ENCODE data around the gene PRAF2.

Gene PRAF2

DNA sequence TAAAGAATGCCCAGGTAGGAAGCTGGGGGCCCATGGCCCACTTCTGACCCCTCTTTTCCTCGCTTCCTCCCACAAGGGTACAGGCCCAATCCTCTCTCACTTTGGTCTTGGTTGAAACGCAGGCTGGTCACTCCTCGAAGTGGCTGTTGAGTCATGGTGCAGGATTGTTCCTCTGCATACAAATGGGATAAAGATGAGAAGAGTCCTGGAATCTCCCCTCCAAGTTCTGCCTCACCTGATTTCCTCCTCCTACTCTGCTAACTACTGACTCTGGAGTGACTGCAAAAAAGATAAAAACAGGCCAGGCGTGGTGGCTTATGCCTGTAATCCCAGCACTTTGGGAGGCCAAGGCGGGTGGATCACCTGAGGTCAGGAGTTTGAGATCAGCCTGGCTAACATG, 4.1 kb upstream of the PRAF2 start:
- TF ChIP-seq CTCF (IDR thresholded peaks at IDR 0.05; ENCODE audit: borderline replicate concordance, insufficient read depth, low read depth, low read length) = no peak
- no peak overlapping the region for H3K4me3 ChIP-seq (ENCODE audit: low read depth, low read length)

DNA sequence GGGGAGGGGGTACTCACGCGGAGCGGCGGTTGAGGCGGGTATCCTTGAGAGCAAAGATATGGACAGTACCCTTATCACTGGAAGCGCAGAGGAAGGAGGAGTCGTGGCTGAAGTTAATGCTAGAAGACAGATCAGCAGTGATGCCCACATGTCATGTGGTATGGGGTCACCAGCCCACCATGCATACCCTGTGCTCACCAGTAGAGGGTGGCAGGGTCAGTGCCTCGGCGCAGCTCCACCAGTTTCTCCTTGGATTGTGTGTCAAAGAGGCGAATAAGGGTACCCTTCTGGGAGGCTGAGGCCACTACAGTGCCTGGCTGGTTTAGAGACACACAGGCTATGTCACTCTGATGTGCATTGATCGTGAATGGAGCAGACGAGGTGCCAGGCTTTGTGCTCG, 1.5 kb upstream of the PRAF2 start:
- H3K4me3 ChIP-seq (ENCODE audit: low read depth, low read length) = no peak overlapping the region
- TF ChIP-seq CTCF (IDR thresholded peaks at IDR 0.05; ENCODE audit: borderline replicate concordance, insufficient read depth, low read depth, low read length) = no peak

GRCh38 chrX:49072712-49073095, 1.1 kb downstream of the PRAF2 start:
- H3K4me3 ChIP-seq (ENCODE audit: low read depth, low read length) = no peak overlapping the region
- no peak for TF ChIP-seq CTCF (IDR thresholded peaks at IDR 0.05; ENCODE audit: borderline replicate concordance, insufficient read depth, low read depth, low read length)

DNA sequence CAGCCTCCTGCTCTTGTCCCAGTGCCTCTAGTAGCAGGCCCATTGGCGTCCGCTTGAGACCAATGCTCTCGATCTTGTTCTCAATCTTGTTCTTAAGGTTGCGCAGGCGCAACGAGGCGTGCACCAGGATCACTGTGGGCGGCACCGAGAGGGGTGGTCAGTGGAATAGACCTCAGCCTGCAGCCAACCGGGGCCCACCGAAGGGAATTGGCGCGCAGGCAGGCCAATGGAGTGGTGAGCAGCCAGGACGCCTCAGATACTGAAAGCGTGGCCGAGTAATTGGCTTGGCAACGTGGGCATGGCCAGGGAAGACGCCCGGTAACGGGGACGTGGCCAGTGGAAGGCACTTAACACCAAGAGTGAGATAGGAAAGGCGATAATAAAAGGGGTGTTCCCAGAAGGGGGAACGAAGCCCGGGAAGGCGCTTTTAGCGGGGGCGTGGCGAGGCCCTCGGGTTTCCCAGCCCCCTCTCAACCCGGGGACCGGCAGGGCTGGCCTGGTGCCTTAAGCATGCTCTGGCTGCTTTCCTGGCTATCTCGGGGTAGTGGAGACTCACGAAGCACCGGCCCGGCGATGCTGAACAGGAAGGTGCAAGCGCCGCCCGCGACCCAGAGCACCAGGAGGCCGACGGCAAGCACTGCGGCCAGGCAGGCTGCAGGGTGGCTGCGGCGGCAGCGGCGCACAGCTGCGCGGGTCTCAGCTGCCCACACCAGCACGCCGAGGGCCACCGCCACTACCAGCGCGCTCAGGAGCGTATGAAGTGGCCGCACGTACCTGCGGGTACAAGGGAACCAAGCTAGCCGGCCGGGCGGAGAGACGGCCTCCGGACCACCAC, 1.7 kb downstream of the PRAF2 start:
- no peak overlapping the region for H3K4me3 ChIP-seq (ENCODE audit: low read depth, low read length)
- TF ChIP-seq CTCF (IDR thresholded peaks at IDR 0.05; ENCODE audit: borderline replicate concordance, insufficient read depth, low read depth, low read length) = no peak

- no peak for TF ChIP-seq CTCF (IDR thresholded peaks at IDR 0.05; ENCODE audit: borderline replicate concordance, insufficient read depth, low read depth, low read length)
Observed at GRCh38 chrX:49070988-49071387, 2.8 kb downstream of the PRAF2 start.

DNA sequence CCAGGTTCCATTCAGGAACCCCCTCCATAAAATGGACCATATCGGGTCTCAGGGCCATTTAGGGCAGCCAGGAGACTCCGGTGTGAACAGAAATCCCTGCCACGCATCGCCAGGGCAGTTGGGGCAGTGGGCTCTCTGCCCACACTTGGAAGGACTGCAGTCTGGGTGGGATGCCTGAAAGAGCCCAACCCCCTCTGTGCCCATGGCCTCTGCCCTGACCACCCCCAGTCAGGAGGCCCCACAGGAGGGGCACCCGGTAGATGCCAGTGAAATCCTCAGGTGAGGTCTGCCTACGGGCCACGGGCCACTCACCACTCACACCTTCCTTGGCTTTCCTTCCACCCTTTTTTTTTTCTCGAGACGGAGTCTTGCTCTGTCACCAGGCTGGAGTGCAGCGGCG, 4.8 kb downstream of the PRAF2 start:
- TF ChIP-seq CTCF (IDR thresholded peaks at IDR 0.05; ENCODE audit: borderline replicate concordance, insufficient read depth, low read depth, low read length) = no peak
- no peak overlapping the region for H3K4me3 ChIP-seq (ENCODE audit: low read depth, low read length)

More at GRCh38 chrX:49070988-49071387, 2.8 kb downstream of the PRAF2 start:
- no peak overlapping the region for H3K4me3 ChIP-seq (ENCODE audit: low read depth, low read length)

All from GM12875 (cell line).